NCI-H1694 treated with DMSO at 0.1 percent for 48 hours (cell line): ENCODE measurements around the gene HSPB7.

Source experiments
- DNase-seq: peaks from one replicate; lab custom pipeline; 2025; lab: John Stamatoyannopoulos, UW

Gene HSPB7

GRCh38 chr1:15975805-15976680 is 41.8 kb downstream of the HSPB7 start, which contains the start of gene ZBTB17:
Gene ZBTB17 (minus strand): TSS chr1:15976101. CDS start chr1:15948495, 27,606 bp downstream.
- DNase-seq, result peak; percentile 86

DNA sequence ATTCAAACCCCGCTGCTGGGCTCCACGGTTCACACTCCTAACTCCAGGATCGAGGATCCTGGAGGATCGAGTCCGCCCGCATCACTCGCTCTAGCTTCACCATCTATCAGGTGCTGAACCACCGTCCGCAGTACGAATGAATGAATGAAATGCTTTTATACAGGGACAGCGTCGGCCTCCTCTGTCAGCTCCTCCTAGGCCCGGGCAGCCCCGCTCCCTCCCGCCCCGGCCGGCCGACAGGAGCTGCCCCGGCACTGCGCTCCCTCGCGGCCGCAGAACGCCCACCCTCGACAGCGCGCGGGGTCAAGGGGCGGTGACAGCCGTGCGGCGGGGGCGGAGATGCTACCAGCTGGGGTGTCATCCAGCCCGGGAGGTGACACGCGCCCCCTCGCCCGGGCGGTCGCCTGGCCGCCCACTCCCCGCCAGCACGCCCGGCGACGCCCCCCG is 42.5 kb downstream of the HSPB7 start:
- peak; percentile 3 for DNase-seq

GRCh38 chr1:15974855-15975254 is 43.0 kb downstream of the HSPB7 start:
- no peak for DNase-seq

GRCh38 chr1:15973772-15974171 is 44.1 kb downstream of the HSPB7 start:
- no peak for DNase-seq

- DNase-seq, result no peak
These were observed 45.4 kb downstream of the HSPB7 start for GRCh38 chr1:15972409-15972808.

GRCh38 chr1:15970911-15971310 is 46.9 kb downstream of the HSPB7 start:
- no peak for DNase-seq

GRCh38 chr1:15969321-15969880 is 48.4 kb downstream of the HSPB7 start:
- no peak for DNase-seq

DNA sequence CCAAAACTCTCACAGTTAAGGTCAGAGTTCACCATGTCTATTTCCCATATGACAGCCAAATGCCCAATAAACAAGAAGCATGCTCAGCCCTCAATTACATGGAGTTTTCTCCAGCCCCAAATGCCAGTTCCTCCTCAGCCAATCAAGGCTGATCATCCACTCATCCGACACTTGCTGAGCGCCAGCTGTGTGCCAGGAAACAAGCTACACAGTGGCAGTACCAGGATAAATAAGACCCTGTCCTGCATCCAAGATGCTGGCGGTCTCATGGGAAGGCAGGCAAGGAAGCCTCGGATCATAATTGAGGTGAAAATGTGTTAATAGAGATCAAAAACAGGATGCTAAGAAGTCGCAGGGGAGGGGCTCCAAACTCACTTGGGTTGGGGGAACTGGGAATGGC is 49.7 kb downstream of the HSPB7 start:
- DNase-seq, result no peak

GRCh38 chr1:15966956-15967344 is 50.9 kb downstream of the HSPB7 start:
- no peak for DNase-seq

- DNase-seq, result no peak
These were observed 51.5 kb downstream of the HSPB7 start for GRCh38 chr1:15966081-15966955.

DNA sequence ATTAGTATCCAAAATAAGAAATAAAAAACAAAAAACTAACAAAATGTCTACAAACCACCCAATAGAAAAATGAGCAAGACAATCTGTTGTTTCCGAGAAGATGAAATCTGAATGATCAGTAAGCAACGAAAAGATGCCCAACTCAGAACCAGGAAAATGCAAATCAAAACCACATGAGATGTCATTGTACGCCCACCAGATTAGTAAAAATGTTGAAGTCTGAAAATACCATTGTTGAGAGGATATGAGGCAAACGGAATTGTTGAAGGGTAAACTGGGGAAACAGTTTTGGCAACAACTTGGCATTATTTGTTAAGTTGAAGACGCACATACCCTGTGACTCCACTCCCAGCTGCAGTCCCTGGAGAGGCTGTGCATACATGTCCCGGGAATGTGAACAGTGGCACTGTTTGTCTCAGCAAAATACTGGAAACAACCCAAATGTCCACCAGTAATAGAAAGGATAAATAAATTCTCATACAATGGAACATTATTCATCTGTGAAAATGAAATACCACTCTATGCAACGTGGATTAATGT is 52.5 kb downstream of the HSPB7 start:
- DNase-seq, result no peak
